Stimulated activated CD8-positive, alpha-beta memory T cell treated with anti-CD3 and anti-CD28 coated beads, Interleukin-15, amount 100 ng/mL, for 48 hours (primary cell): Measurements from ENCODE around the gene DUOX2.
"Not testable (repeated sequence)": the region's sequence is repeated elsewhere in the genome, so short reads cannot be mapped to it uniquely, and the experiment has no call there.

Experiments used
- DNase-seq, 2 donors: peaks; one replicate each; pipeline ENCODE4 v3.0.0-alpha.2; 2020; ENCODE audit warnings: low read depth in 2 of 2

DUOX2 gene

GRCh38 chr15:45138814-45139765 is 25.1 kb upstream of the DUOX2 start:
- DNase-seq, result no peak

- no peak for DNase-seq
Measured at GRCh38 chr15:45137703-45138102, 23.7 kb upstream of the DUOX2 start.

GRCh38 chr15:45136378-45136764 is 22.4 kb upstream of the DUOX2 start:
- no peak for DNase-seq

- not testable (repeated sequence) for DNase-seq
Measured at GRCh38 chr15:45135705-45136377, 21.9 kb upstream of the DUOX2 start.

- no peak for DNase-seq
Measured at GRCh38 chr15:45134682-45135604, 21.0 kb upstream of the DUOX2 start.

GRCh38 chr15:45134046-45134445 is 20.1 kb upstream of the DUOX2 start:
- no peak for DNase-seq

DNA sequence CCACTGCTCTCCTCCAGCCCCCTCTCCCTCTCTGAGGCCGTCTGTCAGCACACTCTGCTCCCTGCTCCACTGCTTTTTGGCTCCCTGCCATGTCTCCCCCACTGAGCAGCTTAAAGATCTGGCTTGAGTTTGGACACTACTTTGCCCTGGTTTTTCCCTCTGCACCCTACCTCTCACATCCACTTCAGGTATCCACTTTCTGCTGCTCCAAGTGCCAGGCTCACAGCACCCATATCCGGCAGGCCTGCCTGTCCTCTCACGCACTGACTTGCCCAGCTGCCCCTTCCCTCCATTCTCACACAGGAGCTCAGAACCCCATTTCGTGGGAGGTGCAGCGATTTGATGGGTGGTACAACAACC is 19.6 kb upstream of the DUOX2 start:
- no peak for DNase-seq

GRCh38 chr15:45132844-45133560 is 19.0 kb upstream of the DUOX2 start:
- DNase-seq, result no peak

GRCh38 chr15:45131510-45131909 is 17.5 kb upstream of the DUOX2 start:
- DNase-seq, result no peak

DNA sequence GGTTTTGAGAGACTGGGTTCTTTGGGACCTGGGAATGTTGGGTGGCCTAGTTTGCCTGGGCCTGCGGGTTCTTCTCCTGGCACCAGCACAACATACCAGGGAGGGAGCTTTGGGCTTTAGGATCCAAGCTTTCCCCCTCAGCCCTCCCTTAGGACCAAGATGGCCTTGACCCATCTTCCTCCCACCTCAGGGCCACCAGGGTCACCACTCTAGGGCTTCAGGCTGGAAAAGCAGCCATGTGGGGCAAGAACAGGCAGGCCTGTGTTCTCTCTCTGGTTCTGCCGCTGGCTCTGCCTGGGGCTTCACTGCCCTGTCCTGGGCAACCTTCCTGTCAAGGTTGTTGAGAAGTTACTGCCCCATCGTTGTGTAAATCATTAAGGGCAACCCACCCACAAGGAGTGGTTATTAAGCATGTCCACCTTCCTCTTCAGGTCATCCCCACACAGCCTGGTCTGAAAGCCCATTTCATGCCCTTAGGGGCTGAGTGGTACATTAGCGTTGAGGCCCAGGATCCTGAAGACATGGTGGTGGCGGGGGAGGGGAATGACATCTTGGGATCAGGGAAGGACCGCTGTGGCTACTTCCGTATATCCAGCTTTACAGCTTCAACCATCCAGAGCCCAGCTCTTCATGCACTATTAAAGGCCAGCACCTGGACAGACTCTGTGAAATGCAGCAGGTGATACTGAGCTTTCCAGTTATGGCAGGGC is 16.5 kb upstream of the DUOX2 start:
- no peak for DNase-seq

- DNase-seq, result no peak
Measured at GRCh38 chr15:45129651-45130129, 15.7 kb upstream of the DUOX2 start, which contains the start of the genes DUOX1 and DUOXA1. DUOX1 (plus strand) TSS chr15:45129994; CDS start chr15:45131967, 1,973 bp downstream. DUOXA1 (minus strand) TSS chr15:45129879; CDS start chr15:45123014, 6,865 bp downstream.

DNA sequence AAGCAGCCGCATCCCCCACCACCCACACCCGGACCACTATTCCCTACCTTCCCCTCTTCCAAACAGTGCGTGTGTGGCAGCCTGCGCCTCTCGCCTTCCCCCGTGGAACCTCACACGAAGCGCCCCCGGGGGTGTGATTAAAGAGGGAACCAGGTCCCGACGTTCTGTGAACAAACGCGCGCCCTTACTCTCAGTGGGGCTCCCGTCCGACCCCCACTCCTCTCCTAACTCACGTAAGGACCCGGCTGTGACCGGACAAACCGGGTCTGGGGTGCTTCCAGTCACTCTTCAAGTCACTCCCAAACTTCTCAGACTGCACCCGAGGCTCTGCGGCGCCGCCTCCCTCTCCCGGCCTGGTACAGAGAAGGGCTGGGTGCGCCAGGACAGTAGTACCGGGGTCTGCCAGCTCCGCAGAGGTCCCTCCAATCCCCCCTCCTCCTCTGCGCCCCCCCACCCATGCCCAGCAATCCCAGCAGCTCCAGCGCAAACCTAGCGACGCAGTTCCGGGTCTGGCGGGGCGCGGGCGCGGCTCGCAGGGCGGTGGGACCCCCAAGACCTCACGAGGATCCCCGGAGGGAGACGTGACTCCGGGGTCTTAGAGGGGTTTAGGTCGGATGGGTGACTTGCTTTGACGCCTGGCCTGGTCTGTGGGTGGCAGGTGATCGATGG is 15.1 kb upstream of the DUOX2 start:
- DNase-seq, result no peak

DNA sequence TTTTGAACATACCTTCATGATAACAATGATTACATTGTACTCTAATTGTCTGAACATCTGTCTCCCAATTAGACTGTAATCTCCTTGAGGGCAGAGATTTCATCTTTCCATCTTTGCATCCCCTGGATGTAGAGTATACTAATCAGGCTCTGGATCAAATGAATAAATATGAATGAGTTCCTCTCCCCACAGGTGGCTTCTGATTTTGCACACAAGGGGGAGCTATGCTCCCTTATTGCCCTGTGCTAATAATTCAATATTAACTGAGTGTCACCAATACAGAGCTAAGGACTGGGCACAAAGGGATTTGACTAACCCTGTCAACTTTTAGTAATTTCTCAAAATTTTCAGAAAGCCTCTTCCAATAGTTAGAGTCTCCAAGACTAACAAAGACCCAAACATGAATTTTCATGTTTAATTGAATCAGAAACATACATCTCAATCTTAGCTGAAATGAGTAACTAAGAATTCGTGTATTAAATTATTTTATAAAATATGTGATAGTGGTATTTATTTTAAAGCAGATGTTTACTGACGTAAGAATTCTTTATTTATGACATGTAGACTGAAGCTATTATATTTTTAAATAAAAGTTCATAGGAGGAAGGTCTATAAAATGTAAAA is 12.7 kb upstream of the DUOX2 start:
- DNase-seq, result no peak

DNA sequence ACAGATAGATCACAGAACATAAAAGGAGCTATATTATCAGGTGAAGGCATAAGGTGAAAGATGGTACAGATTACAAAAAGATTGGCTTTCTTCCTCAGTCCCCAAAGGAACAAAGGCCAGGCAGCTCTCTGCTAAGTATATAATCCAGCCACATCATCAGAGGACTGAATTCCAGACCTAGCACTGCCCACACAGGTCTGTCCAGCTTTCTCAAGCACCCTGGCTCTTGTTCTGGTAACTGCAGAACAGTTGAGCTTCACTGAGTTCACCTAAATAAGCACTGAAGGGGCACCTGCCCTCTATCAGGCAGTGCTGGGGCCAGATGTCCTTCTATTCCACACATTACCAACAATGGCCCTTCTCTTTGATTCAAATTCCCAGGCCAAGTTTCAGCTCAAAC is 9.4 kb upstream of the DUOX2 start:
- DNase-seq, result no peak

DNA sequence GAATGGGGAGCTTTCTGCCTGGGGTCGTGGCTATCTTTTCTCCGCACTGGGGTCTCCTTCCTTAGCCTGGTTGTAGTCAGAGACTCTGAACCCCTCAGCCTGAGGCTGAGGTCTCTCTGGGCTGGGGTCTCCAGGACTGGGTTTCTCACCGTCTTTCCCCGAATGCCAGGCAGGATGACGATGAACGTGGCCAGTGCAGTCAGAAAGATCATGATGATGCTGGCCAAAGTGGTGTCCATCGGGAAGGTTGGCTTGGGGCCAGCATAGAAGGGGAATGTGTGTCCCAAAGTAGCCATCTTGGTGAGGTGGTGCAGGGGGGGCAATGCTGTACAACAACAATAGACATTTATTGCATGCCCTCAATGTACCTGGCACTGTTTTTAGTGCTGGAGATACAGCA is 8.7 kb upstream of the DUOX2 start:
- no peak for DNase-seq

- no peak for DNase-seq
Measured at GRCh38 chr15:45121706-45122417, 7.9 kb upstream of the DUOX2 start.

- no peak for DNase-seq
Measured at GRCh38 chr15:45121020-45121419, 7.0 kb upstream of the DUOX2 start.

DNA sequence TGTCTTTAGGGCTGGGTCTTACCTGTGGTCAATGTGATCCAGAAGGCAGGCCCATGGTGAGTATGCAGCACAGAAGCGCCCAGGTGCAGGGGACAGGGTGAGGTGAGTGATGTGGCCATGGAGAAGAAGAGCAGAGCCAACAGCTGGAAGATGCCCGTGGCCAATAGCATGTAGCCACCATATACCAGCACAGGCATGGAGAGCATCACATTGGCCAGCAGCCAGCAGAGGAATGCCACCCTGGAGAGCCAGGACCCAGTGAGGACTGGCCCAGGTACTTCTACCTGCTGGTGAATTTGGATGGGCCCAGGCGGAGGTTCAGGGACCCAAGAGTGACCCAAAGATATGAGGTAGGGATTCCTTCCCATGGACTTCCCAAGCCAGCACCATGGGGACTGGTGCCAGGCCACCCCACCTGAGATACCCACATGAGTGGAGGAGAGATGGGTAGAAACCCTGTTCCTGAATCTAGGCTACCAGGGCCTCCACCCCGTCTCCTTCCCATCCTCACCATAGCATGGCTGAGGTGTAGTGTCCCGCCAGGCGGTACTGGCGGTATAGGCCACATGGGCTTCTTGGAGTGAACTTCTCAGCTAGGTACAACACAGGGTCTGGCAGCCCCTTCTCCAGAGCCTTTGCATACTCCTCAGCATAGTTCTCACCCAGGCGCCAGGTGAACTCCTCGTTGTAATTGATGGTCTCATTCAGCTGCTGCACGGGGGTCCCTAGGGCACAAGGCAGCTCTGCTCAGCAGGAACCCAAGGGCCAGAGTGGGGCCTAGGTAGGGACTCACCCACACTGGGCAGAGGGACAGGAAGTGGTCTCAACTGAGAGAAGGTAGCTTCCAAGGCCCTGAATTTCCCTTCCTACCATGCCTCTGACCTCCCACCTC is 6.4 kb upstream of the DUOX2 start:
- no peak for DNase-seq
